ENCODE data around the gene THAP11.
"Not testable (repeated sequence)": the region's sequence is repeated elsewhere in the genome, so short reads cannot be mapped to it uniquely, and the experiment has no call there.

Gene THAP11

GRCh38 chr16:67862623-67863583 lies 20.8 kb downstream of the THAP11 start:
- no peak for DNase-seq (ENCODE audit: low read depth in 2 of 2, low spot score in 1 of 2)

- DNase-seq (ENCODE audit: low read depth in 2 of 2, low spot score in 1 of 2), result not testable (repeated sequence)
Observed at GRCh38 chr16:67864044-67864443, 21.9 kb downstream of the THAP11 start.

- no peak for DNase-seq (ENCODE audit: low read depth in 2 of 2, low spot score in 1 of 2)
Observed at GRCh38 chr16:67864594-67864993, 22.5 kb downstream of the THAP11 start.

- no peak for DNase-seq (ENCODE audit: low read depth in 2 of 2, low spot score in 1 of 2)
Observed at GRCh38 chr16:67865318-67865717, 23.2 kb downstream of the THAP11 start.

- DNase-seq (ENCODE audit: low read depth in 2 of 2, low spot score in 1 of 2), result no peak
Observed at GRCh38 chr16:67868290-67868689, 26.2 kb downstream of the THAP11 start.

- no peak for DNase-seq (ENCODE audit: low read depth in 2 of 2, low spot score in 1 of 2)
Observed at GRCh38 chr16:67869653-67870052, 27.5 kb downstream of the THAP11 start.

- DNase-seq (ENCODE audit: low read depth in 2 of 2, low spot score in 1 of 2), result no peak
Observed at GRCh38 chr16:67871256-67871655, 29.1 kb downstream of the THAP11 start.

- no peak for DNase-seq (ENCODE audit: low read depth in 2 of 2, low spot score in 1 of 2)
Observed at GRCh38 chr16:67872131-67872630, 30.1 kb downstream of the THAP11 start.

- peak; percentile 72 to 80 for DNase-seq (ENCODE audit: low read depth in 2 of 2, low spot score in 1 of 2)
Observed at GRCh38 chr16:67872631-67873434, 30.7 kb downstream of the THAP11 start, which contains the start of gene EDC4. TSS of gene EDC4 (plus strand) at chr16:67873052. CDS start at chr16:67873262, 210 bp downstream.

GRCh38 chr16:67873435-67874370 lies 31.6 kb downstream of the THAP11 start:
- DNase-seq (ENCODE audit: low read depth in 2 of 2, low spot score in 1 of 2), result no peak

- DNase-seq (ENCODE audit: low read depth in 2 of 2, low spot score in 1 of 2), result no peak
Observed at GRCh38 chr16:67874372-67874771, 32.3 kb downstream of the THAP11 start.

GRCh38 chr16:67877064-67877463 lies 34.9 kb downstream of the THAP11 start:
- DNase-seq (ENCODE audit: low read depth in 2 of 2, low spot score in 1 of 2), result no peak

GRCh38 chr16:67878232-67878631 lies 36.1 kb downstream of the THAP11 start:
- no peak for DNase-seq (ENCODE audit: low read depth in 2 of 2, low spot score in 1 of 2)

- no peak for DNase-seq (ENCODE audit: low read depth in 2 of 2, low spot score in 1 of 2)
Observed at GRCh38 chr16:67878846-67879245, 36.7 kb downstream of the THAP11 start.

GRCh38 chr16:67879462-67879861 lies 37.3 kb downstream of the THAP11 start:
- no peak for DNase-seq (ENCODE audit: low read depth in 2 of 2, low spot score in 1 of 2)

GRCh38 chr16:67879936-67880335 lies 37.8 kb downstream of the THAP11 start:
- DNase-seq (ENCODE audit: low read depth in 2 of 2, low spot score in 1 of 2), result no peak

GRCh38 chr16:67880584-67880983 lies 38.5 kb downstream of the THAP11 start:
- DNase-seq (ENCODE audit: low read depth in 2 of 2, low spot score in 1 of 2), result no peak

GRCh38 chr16:67881621-67882161 lies 39.6 kb downstream of the THAP11 start:
- no peak for DNase-seq (ENCODE audit: low read depth in 2 of 2, low spot score in 1 of 2)

- no peak for DNase-seq (ENCODE audit: low read depth in 2 of 2, low spot score in 1 of 2)
Observed at GRCh38 chr16:67882374-67883145, 40.4 kb downstream of the THAP11 start.

Data from stimulated activated CD8-positive, alpha-beta memory T cell treated with anti-CD3 and anti-CD28 coated beads, Interleukin-4, amount 100 ng/mL, for 1 hour (primary cell).